Measurements from ENCODE around the gene TFDP3.
A peak's percentile ranks its signal among the peaks of the same experiment; 100 is the strongest.

Gene TFDP3

GRCh38 chrX:133183806-133184205 lies 34.3 kb downstream of the TFDP3 start:
- TF ChIP-seq REST (IDR thresholded peaks at IDR 0.05; ENCODE audit: low read depth) (no peak), NFIC (IDR thresholded peaks at IDR 0.05) (no peak), FOXM1 (IDR thresholded peaks at IDR 0.05; ENCODE audit: borderline replicate concordance, low read depth) (no peak), TCF12 (IDR thresholded peaks at IDR 0.05; ENCODE audit: low read depth) (no peak), EP300 (IDR thresholded peaks at IDR 0.05; ENCODE audit: borderline replicate concordance) (no peak), CEBPB (IDR thresholded peaks at IDR 0.05) (no peak), TEAD4 (IDR thresholded peaks at IDR 0.05) (no peak), TAF1 (IDR thresholded peaks at IDR 0.05; ENCODE audit: low read depth) (no peak), EGR1 (IDR thresholded peaks at IDR 0.05) (no peak), USF1 (IDR thresholded peaks at IDR 0.05) (no peak), MAX (IDR thresholded peaks at IDR 0.05) (no peak), RAD21 (IDR thresholded peaks at IDR 0.05; ENCODE audit: low read depth) (no peak), ZBTB7A (IDR thresholded peaks at IDR 0.05; ENCODE audit: low read depth) (no peak), CREB1 (IDR thresholded peaks at IDR 0.05; ENCODE audit: low read depth) (no peak), YY1 (IDR thresholded peaks at IDR 0.05; ENCODE audit: low read depth) (no peak)

- TF ChIP-seq EGR1 (IDR thresholded peaks at IDR 0.05) (no peak), CREB1 (IDR thresholded peaks at IDR 0.05; ENCODE audit: low read depth) (no peak), USF1 (IDR thresholded peaks at IDR 0.05) (no peak)
Measured at GRCh38 chrX:133179500-133179899, 38.7 kb downstream of the TFDP3 start.

- TF ChIP-seq ZBTB7A (IDR thresholded peaks at IDR 0.05; ENCODE audit: low read depth) (no peak), USF1 (IDR thresholded peaks at IDR 0.05) (no peak), CEBPB (IDR thresholded peaks at IDR 0.05) (no peak), YY1 (IDR thresholded peaks at IDR 0.05; ENCODE audit: low read depth) (no peak), EGR1 (IDR thresholded peaks at IDR 0.05) (no peak)
Measured at GRCh38 chrX:133177202-133177601, 41.0 kb downstream of the TFDP3 start.

- TF ChIP-seq ZBTB7A (IDR thresholded peaks at IDR 0.05; ENCODE audit: low read depth) = no peak
- TF ChIP-seq MAX (IDR thresholded peaks at IDR 0.05) = no peak
- no peak for TF ChIP-seq CREB1 (IDR thresholded peaks at IDR 0.05; ENCODE audit: low read depth)
- TF ChIP-seq YY1 (IDR thresholded peaks at IDR 0.05; ENCODE audit: low read depth) = no peak
- TF ChIP-seq TCF12 (IDR thresholded peaks at IDR 0.05; ENCODE audit: low read depth) = no peak
- TF ChIP-seq USF1 (IDR thresholded peaks at IDR 0.05) = no peak
- no peak for TF ChIP-seq CEBPB (IDR thresholded peaks at IDR 0.05)
- no peak for TF ChIP-seq RAD21 (IDR thresholded peaks at IDR 0.05; ENCODE audit: low read depth)
- TF ChIP-seq EGR1 (IDR thresholded peaks at IDR 0.05) = no peak
- no peak for TF ChIP-seq FOXM1 (IDR thresholded peaks at IDR 0.05; ENCODE audit: borderline replicate concordance, low read depth)
- no peak for TF ChIP-seq TAF1 (IDR thresholded peaks at IDR 0.05; ENCODE audit: low read depth)
- TF ChIP-seq NFIC (IDR thresholded peaks at IDR 0.05) = no peak
- TF ChIP-seq TEAD4 (IDR thresholded peaks at IDR 0.05) = no peak
- no peak for TF ChIP-seq EP300 (IDR thresholded peaks at IDR 0.05; ENCODE audit: borderline replicate concordance)
Measured at GRCh38 chrX:133175605-133176004, 42.5 kb downstream of the TFDP3 start.

- TF ChIP-seq EGR1 (IDR thresholded peaks at IDR 0.05) = no peak
- TF ChIP-seq RAD21 (IDR thresholded peaks at IDR 0.05; ENCODE audit: low read depth) = no peak
- no peak for TF ChIP-seq MAX (IDR thresholded peaks at IDR 0.05)
- TF ChIP-seq EP300 (IDR thresholded peaks at IDR 0.05; ENCODE audit: borderline replicate concordance) = no peak
- no peak for TF ChIP-seq NFIC (IDR thresholded peaks at IDR 0.05)
- no peak for TF ChIP-seq TCF12 (IDR thresholded peaks at IDR 0.05; ENCODE audit: low read depth)
- TF ChIP-seq CEBPB (IDR thresholded peaks at IDR 0.05) = no peak
- TF ChIP-seq USF1 (IDR thresholded peaks at IDR 0.05) = no peak
Measured at GRCh38 chrX:133175162-133175561, 43.0 kb downstream of the TFDP3 start.

- TF ChIP-seq TAF1 (IDR thresholded peaks at IDR 0.05; ENCODE audit: low read depth) (no peak), YY1 (IDR thresholded peaks at IDR 0.05; ENCODE audit: low read depth) (no peak), RAD21 (IDR thresholded peaks at IDR 0.05; ENCODE audit: low read depth) (peak; percentile 75), CREB1 (IDR thresholded peaks at IDR 0.05; ENCODE audit: low read depth) (no peak), TEAD4 (IDR thresholded peaks at IDR 0.05) (no peak), USF1 (IDR thresholded peaks at IDR 0.05) (no peak), NFIC (IDR thresholded peaks at IDR 0.05) (no peak), CEBPB (IDR thresholded peaks at IDR 0.05) (no peak)
Measured at GRCh38 chrX:133171962-133172708, 46.0 kb downstream of the TFDP3 start.
